Measurements from ENCODE around the gene MORF4L1. TPM values are rescaled to one million over a fixed set of nuclear protein-coding genes. Genes with fewer than 3 reads are reported as not detected.
"Not testable (repeated sequence)": the region's sequence is repeated elsewhere in the genome, so short reads cannot be mapped to it uniquely, and the experiment has no call there.

MORF4L1 gene
- total RNA-seq, 6 experiments from 2014 or later: 86.9 to 126 (median 115) TPM

GRCh38 chr15:78853500-78853899 lies 19.2 kb upstream of the MORF4L1 start:
- TF ChIP-seq CTCF (IDR thresholded peaks at IDR 0.05) (no peak), POLR2A (IDR thresholded peaks at IDR 0.05) (no peak)
- Histone ChIP-seq H3K27me3 (no peaks in the 10 kb centered on the region), H3K9me3 (no peaks in the 10 kb centered on the region), H3K4me1 (no peaks in the 10 kb centered on the region), H3K36me3 (no peaks in the 10 kb centered on the region), H3K4me3 (no peak overlapping the region), H3K27ac (no peak overlapping the region)
- intact Hi-C loops (cut with DNase I): no loop called here
- 100% methylated on average over 1 of the region's 6 CpGs for WGBS (ENCODE audit: insufficient coverage, low coverage, low lambda C conversion rate, missing lambda C conversion rate)
- ATAC-seq: no peak
- DNase-seq: no peak

GRCh38 chr15:78854833-78855372 lies 17.8 kb upstream of the MORF4L1 start:
- no peaks in the 10 kb centered on the region for H3K9me3 ChIP-seq
- H3K27ac ChIP-seq: no peak overlapping the region
- 71% methylated on average over 1 of the region's 2 CpGs for WGBS (ENCODE audit: insufficient coverage, low coverage, low lambda C conversion rate, missing lambda C conversion rate)
- intact Hi-C loops (cut with DNase I): no loop called here
- no peak for DNase-seq
- no peak for ATAC-seq
- H3K36me3 ChIP-seq: no peaks in the 10 kb centered on the region
- no peak overlapping the region for H3K4me3 ChIP-seq
- H3K27me3 ChIP-seq: no peaks in the 10 kb centered on the region
- TF ChIP-seq CTCF (IDR thresholded peaks at IDR 0.05) (no peak), POLR2A (IDR thresholded peaks at IDR 0.05) (no peak)
- H3K4me1 ChIP-seq: no peaks in the 10 kb centered on the region

- DNase-seq (no peak), ATAC-seq (no peak)
- no peak overlapping the region for H3K4me3 ChIP-seq
- no peaks in the 10 kb centered on the region for H3K9me3 ChIP-seq
- no peaks in the 10 kb centered on the region for H3K27me3 ChIP-seq
- no peak overlapping the region for H3K27ac ChIP-seq
- intact Hi-C loops (cut with DNase I): no loop called here
- no peaks in the 10 kb centered on the region for H3K36me3 ChIP-seq
- 63% methylated on average over 4 of the region's 4 CpGs for WGBS (ENCODE audit: insufficient coverage, low coverage, low lambda C conversion rate, missing lambda C conversion rate)
- no peaks in the 10 kb centered on the region for H3K4me1 ChIP-seq
- no peak for TF ChIP-seq CTCF (IDR thresholded peaks at IDR 0.05)
- TF ChIP-seq POLR2A (IDR thresholded peaks at IDR 0.05): no peak
These were observed 16.9 kb upstream of the MORF4L1 start for GRCh38 chr15:78855746-78856145.

GRCh38 chr15:78859971-78860719 lies 12.5 kb upstream of the MORF4L1 start:
- intact Hi-C loops (cut with DNase I): no loop called here
- peak; percentile 86 to 96 (median 94) for ATAC-seq
- Histone ChIP-seq H3K4me3 (peak overlapping the region; percentile 25 to 60 (median 50)), H3K27me3 (no peaks in the 10 kb centered on the region), H3K36me3 (no peaks in the 10 kb centered on the region), H3K9me3 (no peaks in the 10 kb centered on the region), H3K27ac (no peak overlapping the region), H3K4me1 (no peaks in the 10 kb centered on the region)
- TF ChIP-seq POLR2A (IDR thresholded peaks at IDR 0.05) (no peak), CTCF (IDR thresholded peaks at IDR 0.05) (peak; percentile 48 to 54 (median 53))
- WGBS (ENCODE audit: insufficient coverage, low coverage, low lambda C conversion rate, missing lambda C conversion rate): 1% methylated on average over 24 of the region's 28 CpGs
- peak; percentile 72 to 79 (median 75) for DNase-seq

GRCh38 chr15:78865585-78865984 lies 7.1 kb upstream of the MORF4L1 start:
- H3K27ac ChIP-seq; H3K9me3 ChIP-seq; H3K27me3 ChIP-seq; ATAC-seq; H3K36me3 ChIP-seq; DNase-seq; H3K4me1 ChIP-seq; intact Hi-C loops (cut with DNase I); H3K4me3 ChIP-seq: not testable (repeated sequence)
- 83% methylated on average over 4 of the region's 10 CpGs for WGBS (ENCODE audit: insufficient coverage, low coverage, low lambda C conversion rate, missing lambda C conversion rate)

- H3K27ac ChIP-seq; intact Hi-C loops (cut with DNase I): not testable (repeated sequence)
These were observed 6.7 kb upstream of the MORF4L1 start for GRCh38 chr15:78866031-78866430.

More at GRCh38 chr15:78866031-78866430, 6.7 kb upstream of the MORF4L1 start:
- not testable (repeated sequence) for H3K4me3 ChIP-seq, H3K4me1 ChIP-seq, H3K36me3 ChIP-seq, ATAC-seq, H3K9me3 ChIP-seq, DNase-seq, H3K27me3 ChIP-seq
- 74% methylated on average over 3 of the region's 8 CpGs for WGBS (ENCODE audit: insufficient coverage, low coverage, low lambda C conversion rate, missing lambda C conversion rate)
